ENCODE data around the gene ADAT3. TPM values are rescaled to one million over a fixed set of nuclear protein-coding genes. Genes with fewer than 3 reads are reported as not detected.

ADAT3 gene
- total RNA-seq, 2 experiments from 2014 or later = 7.9 to 16.4 TPM

GRCh38 chr19:1924320-1924961 is 19.2 kb downstream of the ADAT3 start:
- BruUV-seq (replicated peaks) = no TSS peak
- Histone ChIP-seq H3K27ac (ENCODE audit: low read depth, low read length, poor library complexity, severe bottlenecking) (peak overlapping the region; percentile 70), H3K36me3 (ENCODE audit: insufficient read depth, low read length) (peaks cover 49% of the 10 kb centered on the region), H3K9me3 (ENCODE audit: low read length) (no peaks in the 10 kb centered on the region), H3K4me1 (ENCODE audit: insufficient read depth, low read length, poor library complexity, severe bottlenecking) (peaks cover 20% of the 10 kb centered on the region), H3K4me3 (ENCODE audit: low read depth, low read length, poor library complexity, severe bottlenecking) (no peak overlapping the region), H3K79me2 (ENCODE audit: insufficient read depth, low read depth, low read length) (no peaks in the 10 kb centered on the region), H4K20me1 (ENCODE audit: insufficient read depth, low read length) (no peaks in the 10 kb centered on the region), H3K9me2 (ENCODE audit: insufficient read depth, low read length) (no peaks in the 10 kb centered on the region), H2AFZ (ENCODE audit: low read length) (no peak overlapping the region), H3K4me2 (ENCODE audit: low read length) (no peak overlapping the region)
- CTCF ChIA-PET (ENCODE audit: unreplicated experiment) = no interaction called here
- no peak for DNase-seq (ENCODE audit: low spot score)
- intact Hi-C loops (cut with micrococcal nuclease; ENCODE audit: unreplicated experiment) = no loop called here
- no peak for TF ChIP-seq EZH2phosphoT487 (IDR thresholded peaks at IDR 0.05; ENCODE audit: borderline replicate concordance, low read depth, low read length)
- POLR2A ChIA-PET = no interaction called here

GRCh38 chr19:1925544-1925943 is 20.3 kb downstream of the ADAT3 start:
- intact Hi-C loops (cut with micrococcal nuclease; ENCODE audit: unreplicated experiment) = no loop called here
- H3K36me3 ChIP-seq (ENCODE audit: insufficient read depth, low read length) = peaks cover 41% of the 10 kb centered on the region
- H3K9me3 ChIP-seq (ENCODE audit: low read length) = no peaks in the 10 kb centered on the region
- H4K20me1 ChIP-seq (ENCODE audit: insufficient read depth, low read length) = no peaks in the 10 kb centered on the region
- CTCF ChIA-PET (ENCODE audit: unreplicated experiment) = no interaction called here
- no peaks in the 10 kb centered on the region for H3K79me2 ChIP-seq (ENCODE audit: insufficient read depth, low read depth, low read length)
- POLR2A ChIA-PET = no interaction called here
- H3K9me2 ChIP-seq (ENCODE audit: insufficient read depth, low read length) = no peaks in the 10 kb centered on the region
- H2AFZ ChIP-seq (ENCODE audit: low read length) = no peak overlapping the region
- no peak for TF ChIP-seq EZH2phosphoT487 (IDR thresholded peaks at IDR 0.05; ENCODE audit: borderline replicate concordance, low read depth, low read length)
- peaks cover 26% of the 10 kb centered on the region for H3K4me1 ChIP-seq (ENCODE audit: insufficient read depth, low read length, poor library complexity, severe bottlenecking)
- no peak overlapping the region for H3K4me3 ChIP-seq (ENCODE audit: low read depth, low read length, poor library complexity, severe bottlenecking)
- H3K4me2 ChIP-seq (ENCODE audit: low read length) = no peak overlapping the region
- TSS peak; percentile 91 for BruUV-seq (replicated peaks)
- H3K27ac ChIP-seq (ENCODE audit: low read depth, low read length, poor library complexity, severe bottlenecking) = no peak overlapping the region
- no peak for DNase-seq (ENCODE audit: low spot score)

- CTCF ChIA-PET (ENCODE audit: unreplicated experiment) = no interaction called here
- Histone ChIP-seq H3K9me2 (ENCODE audit: insufficient read depth, low read length) (no peaks in the 10 kb centered on the region), H3K9me3 (ENCODE audit: low read length) (peaks cover 6% of the 10 kb centered on the region; the same call in 1 of the 2 replicates), H3K27ac (ENCODE audit: low read depth, low read length, poor library complexity, severe bottlenecking) (no peak overlapping the region), H3K4me3 (ENCODE audit: low read depth, low read length, poor library complexity, severe bottlenecking) (peak overlapping the region; percentile 10), H2AFZ (ENCODE audit: low read length) (no peak overlapping the region), H3K36me3 (ENCODE audit: insufficient read depth, low read length) (peaks cover 12% of the 10 kb centered on the region), H4K20me1 (ENCODE audit: insufficient read depth, low read length) (no peaks in the 10 kb centered on the region), H3K79me2 (ENCODE audit: insufficient read depth, low read depth, low read length) (no peaks in the 10 kb centered on the region), H3K4me2 (ENCODE audit: low read length) (peak overlapping the region; percentile 49), H3K4me1 (ENCODE audit: insufficient read depth, low read length, poor library complexity, severe bottlenecking) (peaks cover 13% of the 10 kb centered on the region)
- DNase-seq (ENCODE audit: low spot score) = peak; percentile 89
- no peak for TF ChIP-seq EZH2phosphoT487 (IDR thresholded peaks at IDR 0.05; ENCODE audit: borderline replicate concordance, low read depth, low read length)
- TF ChIP-seq, protein P1, sequence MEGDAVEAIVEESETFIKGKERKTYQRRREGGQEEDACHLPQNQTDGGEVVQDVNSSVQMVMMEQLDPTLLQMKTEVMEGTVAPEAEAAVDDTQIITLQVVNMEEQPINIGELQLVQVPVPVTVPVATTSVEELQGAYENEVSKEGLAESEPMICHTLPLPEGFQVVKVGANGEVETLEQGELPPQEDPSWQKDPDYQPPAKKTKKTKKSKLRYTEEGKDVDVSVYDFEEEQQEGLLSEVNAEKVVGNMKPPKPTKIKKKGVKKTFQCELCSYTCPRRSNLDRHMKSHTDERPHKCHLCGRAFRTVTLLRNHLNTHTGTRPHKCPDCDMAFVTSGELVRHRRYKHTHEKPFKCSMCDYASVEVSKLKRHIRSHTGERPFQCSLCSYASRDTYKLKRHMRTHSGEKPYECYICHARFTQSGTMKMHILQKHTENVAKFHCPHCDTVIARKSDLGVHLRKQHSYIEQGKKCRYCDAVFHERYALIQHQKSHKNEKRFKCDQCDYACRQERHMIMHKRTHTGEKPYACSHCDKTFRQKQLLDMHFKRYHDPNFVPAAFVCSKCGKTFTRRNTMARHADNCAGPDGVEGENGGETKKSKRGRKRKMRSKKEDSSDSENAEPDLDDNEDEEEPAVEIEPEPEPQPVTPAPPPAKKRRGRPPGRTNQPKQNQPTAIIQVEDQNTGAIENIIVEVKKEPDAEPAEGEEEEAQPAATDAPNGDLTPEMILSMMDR (conservative IDR thresholded peaks at IDR 0.05; ENCODE audit: low read length) = peak; percentile 89
- POLR2A ChIA-PET = no interaction called here
- no TSS peak for BruUV-seq (replicated peaks)
- intact Hi-C loops (cut with micrococcal nuclease; ENCODE audit: unreplicated experiment) = loop anchor here (2.0 kb wide), 1 partner anchor 24 kb away; the partner anchor contains the start of genes ADAT3 and SCAMP4
Observed at GRCh38 chr19:1929021-1929742, 24.0 kb downstream of the ADAT3 start.

Data from OCI-LY7 (cell line).